ENCODE measurements around the gene MBD5.

Gene MBD5

DNA sequence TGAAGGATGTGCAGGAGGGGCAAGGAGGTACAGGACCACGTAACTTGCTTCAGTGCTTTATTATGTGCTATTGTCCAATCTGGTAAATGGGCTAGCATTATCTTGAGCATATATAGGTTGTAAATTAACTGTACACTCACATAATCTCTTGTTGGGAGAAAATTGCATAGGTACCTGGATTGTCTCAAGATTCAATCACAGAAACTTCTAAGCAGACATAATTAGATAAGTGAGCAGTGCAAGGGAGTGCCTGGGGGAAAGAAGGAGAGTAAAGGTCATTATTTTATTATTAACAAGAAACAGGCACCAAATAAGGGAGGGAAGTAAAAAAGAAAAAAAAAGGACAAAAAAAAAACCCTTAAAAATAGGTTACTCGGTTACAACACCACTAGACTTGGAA lies 186.2 kb downstream of the MBD5 start:
- no peak overlapping the region for H3K27ac ChIP-seq
- no peak for TF ChIP-seq ZFX (IDR thresholded peaks at IDR 0.05; ENCODE audit: borderline replicate concordance)
- TF ChIP-seq, protein P1, sequence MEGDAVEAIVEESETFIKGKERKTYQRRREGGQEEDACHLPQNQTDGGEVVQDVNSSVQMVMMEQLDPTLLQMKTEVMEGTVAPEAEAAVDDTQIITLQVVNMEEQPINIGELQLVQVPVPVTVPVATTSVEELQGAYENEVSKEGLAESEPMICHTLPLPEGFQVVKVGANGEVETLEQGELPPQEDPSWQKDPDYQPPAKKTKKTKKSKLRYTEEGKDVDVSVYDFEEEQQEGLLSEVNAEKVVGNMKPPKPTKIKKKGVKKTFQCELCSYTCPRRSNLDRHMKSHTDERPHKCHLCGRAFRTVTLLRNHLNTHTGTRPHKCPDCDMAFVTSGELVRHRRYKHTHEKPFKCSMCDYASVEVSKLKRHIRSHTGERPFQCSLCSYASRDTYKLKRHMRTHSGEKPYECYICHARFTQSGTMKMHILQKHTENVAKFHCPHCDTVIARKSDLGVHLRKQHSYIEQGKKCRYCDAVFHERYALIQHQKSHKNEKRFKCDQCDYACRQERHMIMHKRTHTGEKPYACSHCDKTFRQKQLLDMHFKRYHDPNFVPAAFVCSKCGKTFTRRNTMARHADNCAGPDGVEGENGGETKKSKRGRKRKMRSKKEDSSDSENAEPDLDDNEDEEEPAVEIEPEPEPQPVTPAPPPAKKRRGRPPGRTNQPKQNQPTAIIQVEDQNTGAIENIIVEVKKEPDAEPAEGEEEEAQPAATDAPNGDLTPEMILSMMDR (IDR thresholded peaks at IDR 0.05): no peak

DNA sequence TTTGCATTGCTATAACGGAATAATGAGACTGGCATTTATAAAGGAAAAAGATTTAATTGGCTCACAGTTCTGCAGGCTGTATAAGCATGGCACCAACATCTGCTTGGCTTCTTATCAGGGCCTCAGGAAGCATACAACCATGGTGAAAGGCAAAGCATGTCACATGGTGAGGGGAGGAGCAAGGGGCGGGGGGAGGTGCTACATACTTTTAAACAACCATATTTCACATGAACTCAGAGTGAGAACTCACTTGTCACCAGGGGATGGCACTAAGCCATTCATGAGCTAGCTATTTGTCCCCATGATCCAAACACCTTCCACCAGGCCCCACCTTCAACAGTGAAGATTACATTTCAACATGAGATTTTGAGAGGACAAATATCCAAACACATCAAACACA lies 188.7 kb downstream of the MBD5 start:
- no peak overlapping the region for H3K27ac ChIP-seq
- no peak for TF ChIP-seq ZFX (IDR thresholded peaks at IDR 0.05; ENCODE audit: borderline replicate concordance)
- TF ChIP-seq, protein P1 (IDR thresholded peaks at IDR 0.05): no peak

DNA sequence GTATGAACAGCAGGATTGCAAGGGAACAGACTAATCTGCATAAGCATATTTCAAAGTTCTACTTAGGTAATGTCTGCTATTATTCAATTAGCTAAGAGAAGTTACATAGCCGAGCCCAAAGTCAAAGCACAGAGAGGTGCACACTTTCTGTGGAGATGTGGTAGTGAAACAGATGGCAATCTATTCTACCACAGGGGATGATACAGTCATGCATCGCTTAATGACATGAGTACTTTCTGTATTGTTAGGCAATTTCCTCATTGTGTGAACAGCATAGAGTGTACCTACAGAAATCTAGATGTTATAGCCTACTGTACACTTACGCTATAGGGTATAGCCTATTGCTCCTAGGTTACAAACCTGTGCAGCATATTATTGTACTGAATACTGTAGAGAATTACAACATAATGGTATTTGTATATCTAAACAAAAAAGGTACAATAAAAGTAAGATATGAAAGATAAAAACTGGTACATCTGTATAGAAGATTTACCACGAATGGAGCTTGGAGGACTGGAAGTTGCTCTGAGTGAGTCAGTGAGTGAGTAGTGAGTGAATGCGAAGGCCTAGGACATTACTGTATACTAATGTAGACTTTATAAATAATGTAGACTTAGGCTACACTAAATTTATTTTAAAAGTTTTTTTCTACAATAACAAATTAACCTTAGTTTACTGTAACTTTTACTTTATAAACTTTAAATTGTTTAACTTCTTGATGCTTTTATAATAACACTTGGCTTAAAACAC lies 197.6 kb downstream of the MBD5 start:
- H3K27ac ChIP-seq: no peak overlapping the region
- TF ChIP-seq ZFX (IDR thresholded peaks at IDR 0.05; ENCODE audit: borderline replicate concordance): no peak
- TF ChIP-seq, protein P1 (IDR thresholded peaks at IDR 0.05): no peak

DNA sequence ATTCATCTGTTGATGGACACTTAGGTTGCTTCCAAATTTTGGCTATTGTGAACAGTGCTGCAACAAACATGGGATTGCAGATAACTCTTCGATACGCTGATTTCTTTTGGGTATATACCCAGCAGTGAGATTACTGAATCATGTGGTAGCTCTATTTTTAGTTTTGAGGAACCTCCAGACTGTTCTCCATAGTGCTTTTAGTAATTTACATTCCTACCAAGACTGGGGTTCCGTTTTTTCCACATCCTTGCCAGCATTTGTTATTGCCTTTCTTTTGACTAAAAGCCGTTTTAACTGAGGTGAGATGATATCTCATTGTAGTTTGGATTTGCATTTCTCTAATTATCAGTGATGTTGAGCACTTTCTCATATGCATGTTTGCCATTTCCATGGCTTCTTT lies 200.3 kb downstream of the MBD5 start:
- TF ChIP-seq, protein P1 (IDR thresholded peaks at IDR 0.05): no peak
- no peak for TF ChIP-seq ZFX (IDR thresholded peaks at IDR 0.05; ENCODE audit: borderline replicate concordance)
- H3K27ac ChIP-seq: no peak overlapping the region

DNA sequence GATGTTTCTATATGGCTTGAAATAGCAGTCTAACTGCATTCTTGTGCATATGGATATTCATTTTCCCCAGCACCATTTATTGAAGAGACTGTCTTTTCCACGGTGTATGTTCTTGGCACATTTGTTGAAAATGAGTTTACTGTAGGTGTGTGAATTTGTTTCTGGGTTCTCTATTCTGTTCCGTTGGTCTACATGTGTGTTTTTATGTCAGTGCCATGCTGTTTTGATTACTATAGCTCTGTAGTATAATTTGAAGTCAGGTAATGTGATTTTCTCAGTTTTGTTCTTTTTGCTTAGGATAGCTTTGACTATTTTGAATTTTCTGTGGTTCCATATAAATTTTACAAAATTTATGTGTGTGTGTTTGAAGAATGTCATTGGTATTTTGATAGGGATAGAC lies 201.0 kb downstream of the MBD5 start:
- no peak overlapping the region for H3K27ac ChIP-seq
- TF ChIP-seq ZFX (IDR thresholded peaks at IDR 0.05; ENCODE audit: borderline replicate concordance): no peak
- TF ChIP-seq, protein P1 (IDR thresholded peaks at IDR 0.05): no peak

DNA sequence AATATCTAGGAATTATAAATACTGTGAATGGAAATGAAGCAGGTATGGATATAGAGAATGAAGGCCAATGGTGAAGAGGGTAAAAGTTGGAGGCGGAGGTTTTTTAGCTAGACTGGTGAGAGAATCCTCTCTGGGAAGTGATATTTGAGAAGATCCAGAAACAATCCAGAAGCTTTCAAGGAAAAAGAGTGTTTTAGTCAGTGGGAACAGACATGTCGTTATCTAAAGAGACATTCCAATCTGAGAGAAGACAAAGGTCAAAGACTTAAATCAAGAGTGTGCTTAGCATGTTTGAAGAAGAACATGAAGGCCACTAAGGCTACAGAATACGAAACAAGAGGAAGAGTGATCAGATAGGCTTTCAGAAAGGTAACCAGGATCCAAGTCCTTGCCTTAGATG lies 211.0 kb downstream of the MBD5 start:
- TF ChIP-seq ZFX (IDR thresholded peaks at IDR 0.05; ENCODE audit: borderline replicate concordance): no peak

DNA sequence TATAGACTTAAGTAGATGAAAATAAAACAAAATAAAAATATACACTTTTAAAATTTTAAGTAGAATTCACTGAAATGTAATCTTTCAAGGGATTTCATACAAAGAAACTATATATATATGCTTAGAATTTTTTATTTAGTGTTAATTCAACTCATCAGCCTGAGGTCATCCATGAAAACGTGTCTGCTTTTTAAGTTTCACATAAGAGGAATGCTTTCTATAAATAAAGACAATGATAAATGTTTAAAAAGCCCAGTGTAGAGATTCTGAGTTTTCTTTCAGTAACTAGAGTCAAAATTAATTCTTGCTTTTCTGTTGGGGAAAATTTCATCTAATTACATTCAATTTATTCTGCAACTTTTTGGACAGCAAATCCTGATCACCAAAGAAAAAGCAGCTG lies 213.3 kb downstream of the MBD5 start:
- no peak overlapping the region for H3K27ac ChIP-seq
- TF ChIP-seq, protein P1 (IDR thresholded peaks at IDR 0.05): no peak
- TF ChIP-seq ZFX (IDR thresholded peaks at IDR 0.05; ENCODE audit: borderline replicate concordance): no peak

More for the DNA sequence above, 211.0 kb downstream of the MBD5 start:
- H3K27ac ChIP-seq: no peak overlapping the region

DNA sequence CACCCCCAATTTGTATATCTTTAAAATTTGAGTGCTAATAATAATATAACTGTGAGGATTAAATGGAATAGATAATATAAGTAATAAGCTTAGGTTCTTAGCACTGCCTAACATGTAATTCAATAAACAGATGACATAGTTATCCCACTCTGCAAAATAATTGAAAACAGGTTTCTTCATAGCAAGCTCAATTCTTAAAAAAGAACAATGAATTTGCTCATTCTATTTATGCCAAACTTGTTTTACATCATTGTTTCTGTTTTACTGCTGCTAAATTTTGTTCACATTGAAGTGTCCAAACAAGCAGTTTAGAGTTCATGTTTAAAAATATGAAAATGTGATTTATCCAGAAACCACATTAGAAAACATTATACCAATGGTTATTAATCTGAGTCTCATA lies 217.0 kb downstream of the MBD5 start:
- H3K27ac ChIP-seq: no peak overlapping the region
- no peak for TF ChIP-seq ZFX (IDR thresholded peaks at IDR 0.05; ENCODE audit: borderline replicate concordance)
- TF ChIP-seq, protein P1 (IDR thresholded peaks at IDR 0.05): no peak
